ENCODE measurements around the gene ARHGAP19.

The ARHGAP19 gene

GRCh38 chr10:97307441-97307840, 15.0 kb upstream of the ARHGAP19 start:
- H3K4me3 ChIP-seq (replicated peaks; ENCODE audit: insufficient read depth, low read length): no peak overlapping the region
- TF ChIP-seq REST (IDR thresholded peaks at IDR 0.05; ENCODE audit: insufficient replicate concordance, low read depth): no peak
- no peak for TF ChIP-seq POLR2AphosphoS5 (IDR thresholded peaks at IDR 0.05; ENCODE audit: low read depth)
- TF ChIP-seq GABPA (IDR thresholded peaks at IDR 0.05; ENCODE audit: low read depth): no peak
- TF ChIP-seq SPI1 (IDR thresholded peaks at IDR 0.05; ENCODE audit: borderline replicate concordance, low read depth): no peak
- TF ChIP-seq CTCF (IDR thresholded peaks at IDR 0.05; ENCODE audit: insufficient read depth, low read length): no peak
- H3K27ac ChIP-seq (replicated peaks): no peak overlapping the region
- no peaks in the 10 kb centered on the region for H3K27me3 ChIP-seq (ENCODE audit: insufficient read depth, poor library complexity, severe bottlenecking)
- no peak for DNase-seq (ENCODE audit: low read depth in 1 of 2, low spot score in 1 of 2)

GRCh38 chr10:97302088-97302791, 9.8 kb upstream of the ARHGAP19 start:
- Histone ChIP-seq H3K27me3 (ENCODE audit: insufficient read depth, poor library complexity, severe bottlenecking) (no peaks in the 10 kb centered on the region), H3K27ac (replicated peaks) (no peak overlapping the region), H3K4me3 (replicated peaks; ENCODE audit: insufficient read depth, low read length) (no peak overlapping the region)
- TF ChIP-seq POLR2AphosphoS5 (IDR thresholded peaks at IDR 0.05; ENCODE audit: low read depth) (no peak), GABPA (IDR thresholded peaks at IDR 0.05; ENCODE audit: low read depth) (no peak), SPI1 (IDR thresholded peaks at IDR 0.05; ENCODE audit: borderline replicate concordance, low read depth) (no peak), CTCF (IDR thresholded peaks at IDR 0.05; ENCODE audit: insufficient read depth, low read length) (no peak), REST (IDR thresholded peaks at IDR 0.05; ENCODE audit: insufficient replicate concordance, low read depth) (no peak)
- no peak for DNase-seq (ENCODE audit: low read depth in 1 of 2, low spot score in 1 of 2)

- Histone ChIP-seq H3K27me3 (ENCODE audit: insufficient read depth, poor library complexity, severe bottlenecking) (no peaks in the 10 kb centered on the region), H3K27ac (replicated peaks) (no peak overlapping the region), H3K4me3 (replicated peaks; ENCODE audit: insufficient read depth, low read length) (no peak overlapping the region)
- DNase-seq (ENCODE audit: low read depth in 1 of 2, low spot score in 1 of 2): no peak
- TF ChIP-seq REST (IDR thresholded peaks at IDR 0.05; ENCODE audit: insufficient replicate concordance, low read depth) (no peak), CTCF (IDR thresholded peaks at IDR 0.05; ENCODE audit: insufficient read depth, low read length) (no peak), GABPA (IDR thresholded peaks at IDR 0.05; ENCODE audit: low read depth) (no peak), SPI1 (IDR thresholded peaks at IDR 0.05; ENCODE audit: borderline replicate concordance, low read depth) (no peak), POLR2AphosphoS5 (IDR thresholded peaks at IDR 0.05; ENCODE audit: low read depth) (no peak)
These were observed 8.5 kb upstream of the ARHGAP19 start for GRCh38 chr10:97300980-97301379.
